DOHH2 (cell line): ENCODE data around the gene XPO6.

Experiments
- H3F3A ChIP-seq: fragments of 200-600 bp; sonication (generic), shearing (Covaris generic); 2 replicates; pipeline ENCODE4 v1.6.0; 2016; ENCODE audit warnings: antibody characterized with exemption, mild to moderate bottlenecking; ENCODE audit not compliant: control insufficient read depth, insufficient read depth
- H3K27ac ChIP-seq: fragments of 200-600 bp; sonication (generic); 2 replicates; pipeline ENCODE4 v1.5.1; 2014; ENCODE audit warnings: low read depth, mild to moderate bottlenecking, low read length, moderate library complexity
- H3K27me3 ChIP-seq: fragments of 200-600 bp; sonication (generic); 2 replicates; pipeline ENCODE4 v1.6.1; 2014; ENCODE audit warnings: mild to moderate bottlenecking, low read length, mixed read lengths; ENCODE audit not compliant: control insufficient read depth
- H3K36me3 ChIP-seq: fragments of 200-600 bp; sonication (generic); 2 replicates; pipeline ENCODE4 v1.6.1; 2014; ENCODE audit warnings: mild to moderate bottlenecking, low read length, moderate library complexity, mixed read lengths; ENCODE audit not compliant: control insufficient read depth
- H3K4me1 ChIP-seq: fragments of 200-600 bp; sonication (generic); 2 replicates; pipeline ENCODE4 v1.6.1; 2014; ENCODE audit warnings: mild to moderate bottlenecking, low read length, mixed read lengths; ENCODE audit not compliant: control insufficient read depth
- H3K4me2 ChIP-seq: fragments of 200-600 bp; sonication (generic); 2 replicates; pipeline ENCODE4 v1.6.0; 2014; ENCODE audit warnings: mild to moderate bottlenecking, low read length, moderate library complexity
- H3K4me3 ChIP-seq: fragments of 200-600 bp; sonication (generic); 2 replicates; pipeline ENCODE4 v1.5.1; 2014; ENCODE audit warnings: mild to moderate bottlenecking, low read length, mixed read lengths
- H3K79me2 ChIP-seq: fragments of 200-600 bp; sonication (generic); 2 replicates; pipeline ENCODE4 v1.6.1; 2014; ENCODE audit warnings: mild to moderate bottlenecking, low read length, mixed read lengths; ENCODE audit not compliant: control insufficient read depth
- H3K9me2 ChIP-seq: fragments of 200-600 bp; sonication (generic); replicated peaks from 2 replicates; pipeline ENCODE4 v1.6.1; 2014; ENCODE audit warnings: mild to moderate bottlenecking, low read length, mixed read lengths; ENCODE audit not compliant: control insufficient read depth
- H3K9me3 ChIP-seq: fragments of 200-600 bp; sonication (generic); 2 replicates; pipeline ENCODE4 v1.6.1; 2014; ENCODE audit warnings: antibody characterized with exemption, low read length, mixed read lengths; ENCODE audit not compliant: control insufficient read depth, insufficient read depth
- H4K20me1 ChIP-seq: fragments of 200-600 bp; sonication (generic); 2 replicates; pipeline ENCODE4 v1.6.0; 2014; ENCODE audit warnings: low read depth, mild to moderate bottlenecking, antibody characterized with exemption, low read length, moderate library complexity; ENCODE audit not compliant: control insufficient read depth, insufficient read depth
- EZH2phosphoT487 ChIP-seq: fragments of 200-600 bp; sonication (generic); IDR thresholded peaks from 2 replicates; pipeline ENCODE4 v1.6.1; 2017; ENCODE audit warnings: borderline replicate concordance, mild to moderate bottlenecking, antibody characterized with exemption, low read length, moderate library complexity, mixed read lengths
- TF ChIP-seq, protein P1 (sequence below): fragments of 200-600 bp; sonication (generic); IDR thresholded peaks from one replicate; pipeline ENCODE4 v1.5.1; 2014; ENCODE audit warnings: antibody characterized with exemption, mild to moderate bottlenecking, low read depth, low read length; ENCODE audit not compliant: poor library complexity, severe bottlenecking

XPO6 gene

DNA sequence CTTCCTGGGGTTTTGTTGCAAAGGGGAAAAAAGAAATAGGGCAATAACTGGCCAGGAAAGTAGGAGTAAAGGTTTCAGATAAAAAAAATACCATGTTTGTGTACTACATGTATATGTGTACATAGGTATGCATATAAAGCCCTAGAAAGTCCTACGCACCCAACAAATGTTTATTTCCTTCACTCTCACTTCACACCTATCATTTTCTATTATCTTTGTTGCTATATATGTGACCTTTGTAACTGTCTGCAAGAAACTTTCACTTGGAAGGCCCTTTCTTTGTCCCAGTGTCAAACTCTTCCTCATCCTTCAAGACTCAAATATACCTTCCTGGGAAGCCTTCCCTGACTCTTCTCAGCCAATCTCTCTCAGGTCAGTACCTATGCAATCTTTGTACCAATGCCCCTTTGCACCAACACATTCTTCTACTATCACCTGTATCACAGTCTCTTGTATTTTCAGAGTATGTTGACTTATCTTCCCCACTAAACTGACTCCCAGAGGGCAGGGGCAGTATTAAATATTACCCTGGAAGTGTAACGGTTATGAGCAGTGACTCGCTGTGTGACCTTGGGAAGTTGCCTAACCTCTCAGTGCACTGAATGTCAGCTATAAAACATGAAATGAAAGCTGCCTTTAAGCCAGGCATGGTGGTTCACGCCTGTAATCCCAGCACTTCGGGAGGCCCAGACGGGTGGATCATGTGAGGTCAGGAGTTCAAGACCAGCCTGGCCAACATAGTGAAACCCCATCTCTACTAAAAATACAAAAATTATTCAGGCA lies 6.5 kb downstream of the XPO6 start:
- Histone ChIP-seq H3K9me2 (no peaks in the 10 kb centered on the region), H3K27me3 (no peaks in the 10 kb centered on the region), H3K27ac (no peak overlapping the region), H3K9me3 (no peaks in the 10 kb centered on the region), H4K20me1 (peaks cover 21% of the 10 kb centered on the region; the same call in 1 of the 2 replicates), H3K79me2 (peaks cover 99% of the 10 kb centered on the region), H3K4me3 (no peak overlapping the region), H3K4me1 (peaks cover 41% of the 10 kb centered on the region), H3K36me3 (peaks cover 90% of the 10 kb centered on the region), H3F3A (no peaks in the 10 kb centered on the region), H3K4me2 (no peak overlapping the region)
- no peak for TF ChIP-seq EZH2phosphoT487
- TF ChIP-seq, protein P1, sequence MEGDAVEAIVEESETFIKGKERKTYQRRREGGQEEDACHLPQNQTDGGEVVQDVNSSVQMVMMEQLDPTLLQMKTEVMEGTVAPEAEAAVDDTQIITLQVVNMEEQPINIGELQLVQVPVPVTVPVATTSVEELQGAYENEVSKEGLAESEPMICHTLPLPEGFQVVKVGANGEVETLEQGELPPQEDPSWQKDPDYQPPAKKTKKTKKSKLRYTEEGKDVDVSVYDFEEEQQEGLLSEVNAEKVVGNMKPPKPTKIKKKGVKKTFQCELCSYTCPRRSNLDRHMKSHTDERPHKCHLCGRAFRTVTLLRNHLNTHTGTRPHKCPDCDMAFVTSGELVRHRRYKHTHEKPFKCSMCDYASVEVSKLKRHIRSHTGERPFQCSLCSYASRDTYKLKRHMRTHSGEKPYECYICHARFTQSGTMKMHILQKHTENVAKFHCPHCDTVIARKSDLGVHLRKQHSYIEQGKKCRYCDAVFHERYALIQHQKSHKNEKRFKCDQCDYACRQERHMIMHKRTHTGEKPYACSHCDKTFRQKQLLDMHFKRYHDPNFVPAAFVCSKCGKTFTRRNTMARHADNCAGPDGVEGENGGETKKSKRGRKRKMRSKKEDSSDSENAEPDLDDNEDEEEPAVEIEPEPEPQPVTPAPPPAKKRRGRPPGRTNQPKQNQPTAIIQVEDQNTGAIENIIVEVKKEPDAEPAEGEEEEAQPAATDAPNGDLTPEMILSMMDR, result no peak

DNA sequence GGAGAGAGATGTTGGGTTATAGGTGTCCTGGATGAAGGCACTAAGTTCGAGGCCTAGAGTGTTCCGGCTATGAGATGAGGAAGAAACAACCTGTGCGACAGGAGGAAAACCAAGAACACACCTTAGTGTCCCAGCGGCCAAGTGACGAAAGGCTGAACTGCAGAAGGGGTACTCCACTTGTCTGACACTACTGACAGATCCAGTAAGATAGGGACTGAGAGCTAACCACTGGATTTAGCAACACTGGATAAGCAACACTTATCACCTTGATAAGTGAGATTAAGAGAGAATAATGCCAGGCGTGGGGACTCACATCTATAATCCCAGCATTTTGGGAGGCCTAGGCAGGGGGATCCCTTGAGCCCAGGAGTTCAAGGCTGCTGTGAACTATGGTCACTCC lies 7.1 kb downstream of the XPO6 start:
- H4K20me1 ChIP-seq, result peaks cover 15% of the 10 kb centered on the region; the same call in 1 of the 2 replicates
- H3K27ac ChIP-seq, result no peak overlapping the region
- no peak overlapping the region for H3K4me2 ChIP-seq
- no peaks in the 10 kb centered on the region for H3K27me3 ChIP-seq
- TF ChIP-seq, protein P1, result no peak
- peaks cover 90% of the 10 kb centered on the region for H3K36me3 ChIP-seq
- no peaks in the 10 kb centered on the region for H3K9me2 ChIP-seq
- H3F3A ChIP-seq, result no peaks in the 10 kb centered on the region
- H3K4me1 ChIP-seq, result peaks cover 34% of the 10 kb centered on the region
- H3K4me3 ChIP-seq, result no peak overlapping the region
- no peaks in the 10 kb centered on the region for H3K9me3 ChIP-seq
- peaks cover 99% of the 10 kb centered on the region for H3K79me2 ChIP-seq

DNA sequence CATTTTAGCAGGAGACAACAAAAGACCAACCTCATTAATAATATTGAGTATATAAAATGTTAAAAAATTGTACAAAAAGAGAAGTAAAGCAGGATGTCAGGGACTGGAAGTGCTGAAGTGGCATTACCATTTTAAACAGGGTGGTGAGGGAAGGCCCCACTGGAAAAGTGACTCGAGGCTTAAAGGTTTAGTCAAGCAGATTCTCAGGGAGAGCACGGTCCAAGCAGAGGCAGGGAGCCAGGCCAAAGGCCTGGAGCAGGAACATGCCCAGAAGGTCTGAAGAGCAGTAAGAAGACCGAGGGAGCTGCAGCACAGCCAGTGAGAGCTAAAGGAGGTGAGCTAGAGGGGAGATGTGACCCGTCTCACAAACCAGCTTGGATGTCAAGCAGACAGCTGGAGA lies 7.6 kb downstream of the XPO6 start:
- Histone ChIP-seq H3F3A (no peaks in the 10 kb centered on the region), H3K4me1 (peaks cover 31% of the 10 kb centered on the region), H3K27ac (no peak overlapping the region), H3K9me3 (no peaks in the 10 kb centered on the region), H3K9me2 (no peaks in the 10 kb centered on the region), H3K36me3 (peaks cover 89% of the 10 kb centered on the region), H4K20me1 (peaks cover 15% of the 10 kb centered on the region; the same call in 1 of the 2 replicates), H3K4me2 (no peak overlapping the region), H3K79me2 (peaks cover 99% of the 10 kb centered on the region), H3K27me3 (no peaks in the 10 kb centered on the region), H3K4me3 (no peak overlapping the region)
- no peak for TF ChIP-seq EZH2phosphoT487
- TF ChIP-seq, protein P1, result no peak
